Mesenchymal stem cell (in vitro differentiated cells and primary cell): ENCODE results near the gene VEPH1.

Experiments
- DNase-seq: peaks from one replicate; pipeline ENCODE4 v3.0.0-alpha.2; 2013
- H2AFZ ChIP-seq: one replicate; pipeline ENCODE4 v1.6.1; 2013; ENCODE audit warnings: low read depth, mild to moderate bottlenecking, control low read depth, inconsistent platforms, low read length, moderate library complexity
- H2AK5ac ChIP-seq: 2 replicates; pipeline ENCODE4 v1.6.1; 2013; ENCODE audit warnings: low read length, moderate library complexity, mild to moderate bottlenecking, inconsistent platforms; ENCODE audit not compliant: severe bottlenecking
- H2BK120ac ChIP-seq: one replicate; pipeline ENCODE4 v1.6.1; 2013; ENCODE audit warnings: low read depth, mild to moderate bottlenecking, inconsistent platforms, low read length, moderate library complexity
- H2BK12ac ChIP-seq, 2 experiments: one replicate each; pipeline ENCODE4 v1.6.1; 2013; ENCODE audit warnings: inconsistent platforms in 2 of 2, low read length in 2 of 2, mild to moderate bottlenecking in 2 of 2, moderate library complexity in 2 of 2, control low read depth in 1 of 2
- H2BK15ac ChIP-seq: one replicate; pipeline ENCODE4 v1.6.1; 2013; ENCODE audit warnings: mild to moderate bottlenecking, low read depth, inconsistent platforms; ENCODE audit not compliant: poor library complexity, severe bottlenecking
- H2BK5ac ChIP-seq: 2 replicates; pipeline ENCODE4 v1.6.1; 2013; ENCODE audit warnings: low read depth, mild to moderate bottlenecking, low read length, control low read depth, inconsistent platforms; ENCODE audit not compliant: poor library complexity, severe bottlenecking
- H3K14ac ChIP-seq, 2 experiments: one replicate each; pipeline ENCODE4 v1.6.1; 2013; ENCODE audit warnings: inconsistent platforms in 2 of 2, low read length in 2 of 2, control low read depth in 1 of 2, mild to moderate bottlenecking in 1 of 2, moderate library complexity in 1 of 2
- H3K18ac ChIP-seq, 2 experiments: one replicate each; pipeline ENCODE4 v1.6.1; 2013; ENCODE audit warnings: inconsistent platforms in 2 of 2, low read length in 2 of 2, control low read depth in 1 of 2, low read depth in 1 of 2, mild to moderate bottlenecking in 1 of 2
- H3K23ac ChIP-seq, 2 experiments: one replicate each; pipeline ENCODE4 v1.6.1; 2013; ENCODE audit warnings: inconsistent platforms in 2 of 2, low read length in 2 of 2, mild to moderate bottlenecking in 2 of 2, moderate library complexity in 2 of 2, control low read depth in 1 of 2
- H3K27ac ChIP-seq: 2 replicates; pipeline ENCODE4 v1.5.1; 2013; ENCODE audit warnings: mild to moderate bottlenecking, moderate library complexity, low read length, control low read depth, inconsistent platforms; ENCODE audit not compliant: poor library complexity, severe bottlenecking
- H3K27me3 ChIP-seq, 2 experiments: 2 replicates each; pipeline versions ENCODE4 v1.6.1 to v1.7.0; 2013; ENCODE audit warnings: low read length in 2 of 2, mild to moderate bottlenecking in 2 of 2, moderate library complexity in 2 of 2, control low read depth in 1 of 2, inconsistent platforms in 1 of 2; ENCODE audit not compliant: control insufficient read depth in 1 of 2, insufficient read depth in 1 of 2
- H3K36me3 ChIP-seq, 2 experiments: 2 replicates each; pipeline versions ENCODE4 v1.6.1 to v1.7.0; 2013; ENCODE audit warnings: low read length in 2 of 2, control low read depth in 1 of 2, inconsistent platforms in 1 of 2, low read depth in 1 of 2, mild to moderate bottlenecking in 1 of 2; ENCODE audit not compliant: insufficient read depth in 2 of 2, control insufficient read depth in 1 of 2
- H3K4ac ChIP-seq, 2 experiments: one replicate each; pipeline ENCODE4 v1.6.1; 2013; ENCODE audit warnings: inconsistent platforms in 2 of 2, low read length in 2 of 2, mild to moderate bottlenecking in 2 of 2, moderate library complexity in 2 of 2, control low read depth in 1 of 2, low read depth in 1 of 2
- H3K4me1 ChIP-seq: 2 replicates; pipeline ENCODE4 v1.6.1; 2013; ENCODE audit warnings: low read depth, low read length, control low read depth; ENCODE audit not compliant: control insufficient read depth, insufficient read depth
- H3K4me2 ChIP-seq: 2 replicates; pipeline ENCODE4 v1.6.1; 2013; ENCODE audit warnings: low read length, mild to moderate bottlenecking, inconsistent platforms; ENCODE audit not compliant: poor library complexity, severe bottlenecking
- H3K4me3 ChIP-seq, 2 experiments: 2 replicates each; pipeline versions ENCODE4 v1.5.1 to v1.7.0; 2013; ENCODE audit warnings: low read length in 2 of 2, mild to moderate bottlenecking in 2 of 2, control low read depth in 1 of 2, low read depth in 1 of 2; ENCODE audit not compliant: insufficient read depth in 1 of 2
- H3K79me1 ChIP-seq: replicated peaks from 2 replicates; pipeline ENCODE4 v1.6.1; 2013; ENCODE audit warnings: mild to moderate bottlenecking, control low read depth, low read length, inconsistent platforms; ENCODE audit not compliant: poor library complexity, severe bottlenecking
- H3K9ac ChIP-seq: 2 replicates; pipeline ENCODE4 v1.7.0; 2013; ENCODE audit warnings: mild to moderate bottlenecking, low read length, moderate library complexity
- H3K9me3 ChIP-seq: 2 replicates; pipeline ENCODE4 v1.7.0; 2013; ENCODE audit warnings: mild to moderate bottlenecking, low read length; ENCODE audit not compliant: control insufficient read depth
- H4K8ac ChIP-seq: one replicate; pipeline ENCODE4 v1.6.1; 2013; ENCODE audit warnings: inconsistent platforms, mild to moderate bottlenecking, low read length, moderate library complexity
- H4K91ac ChIP-seq: one replicate; pipeline ENCODE4 v1.6.1; 2013; ENCODE audit warnings: mild to moderate bottlenecking, low read length, inconsistent platforms
- WGBS: methylation state at CpG from one replicate; pipeline ENCODE4 v1.1.7; 2013; ENCODE audit warnings: mixed read lengths; 5-methylcytosine and 5-hydroxymethylcytosine counted together

Gene VEPH1

DNA sequence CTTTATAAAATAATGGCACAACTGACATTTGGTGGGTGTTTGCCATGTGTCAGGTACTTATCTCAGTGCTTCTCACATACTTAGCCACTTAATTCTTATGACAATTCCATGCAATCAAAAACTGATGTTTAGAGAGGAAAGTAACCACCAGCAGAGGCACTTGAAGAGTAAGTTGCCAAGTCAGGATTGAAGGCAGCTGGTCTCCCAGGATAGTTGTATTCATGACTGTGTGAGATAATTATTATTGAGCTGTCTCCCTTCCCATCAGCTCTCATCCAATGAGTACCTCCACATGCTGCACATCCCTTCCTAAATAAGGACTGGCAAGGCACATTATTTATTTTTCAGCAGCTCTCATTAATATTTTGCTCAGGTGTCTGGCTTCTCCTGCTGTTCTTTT, 4.8 kb downstream of the VEPH1 start:
- Histone ChIP-seq H2BK120ac (no peak overlapping the region), H2BK12ac (no peak overlapping the region), H3K9ac (no peak overlapping the region), H4K91ac (no peak overlapping the region), H3K4me2 (no peak overlapping the region), H2AFZ (no peak overlapping the region), H3K4me1 (peaks cover 6% of the 10 kb centered on the region), H2AK5ac (peak overlapping the region; percentile 6), H3K79me1 (peaks cover 9% of the 10 kb centered on the region), H3K18ac (no peak overlapping the region), H3K36me3 (no peaks in the 10 kb centered on the region), H3K9me3 (no peaks in the 10 kb centered on the region), H3K27me3 (no peaks in the 10 kb centered on the region), H3K14ac (no peak overlapping the region), H3K23ac (no peak overlapping the region), H3K4me3 (no peak overlapping the region), H2BK15ac (no peak overlapping the region), H3K4ac (no peak overlapping the region), H4K8ac (no peak overlapping the region), H3K27ac (no peak overlapping the region), H2BK5ac (no peak overlapping the region)
- DNase-seq: no peak

DNA sequence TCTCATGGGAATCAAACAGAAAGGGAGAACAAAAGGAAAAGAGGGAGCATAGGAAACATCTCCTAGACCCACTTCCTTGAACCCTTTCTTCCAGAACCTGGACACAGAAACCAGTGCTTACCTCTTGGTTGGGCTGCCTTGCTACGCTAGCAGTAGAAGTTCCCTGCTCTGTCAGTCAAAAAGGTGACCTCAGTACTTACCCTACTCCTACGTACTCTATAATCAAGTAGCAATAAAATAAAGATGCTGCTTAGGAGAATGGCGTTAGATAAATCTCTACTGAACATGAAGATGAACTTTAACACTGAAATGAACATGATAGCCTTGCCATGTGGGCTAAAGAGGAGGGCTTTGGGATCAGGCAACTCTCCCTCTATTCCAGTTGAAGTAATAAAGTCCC, 7.4 kb downstream of the VEPH1 start:
- no peak overlapping the region for H3K4me3 ChIP-seq
- H2BK12ac ChIP-seq: no peak overlapping the region
- no peak overlapping the region for H4K91ac ChIP-seq
- no peak overlapping the region for H2BK5ac ChIP-seq
- H3K4ac ChIP-seq: no peak overlapping the region
- H2AK5ac ChIP-seq: peak overlapping the region; percentile 54
- H2BK15ac ChIP-seq: no peak overlapping the region
- DNase-seq: no peak
- 68% methylated on average over 2 of the region's 3 CpGs for WGBS
- no peak overlapping the region for H3K9ac ChIP-seq
- H3K9me3 ChIP-seq: no peaks in the 10 kb centered on the region
- no peak overlapping the region for H3K23ac ChIP-seq
- peaks cover 5% of the 10 kb centered on the region for H3K4me1 ChIP-seq
- no peak overlapping the region for H3K14ac ChIP-seq
- no peak overlapping the region for H4K8ac ChIP-seq
- no peak overlapping the region for H3K4me2 ChIP-seq
- peaks cover 16% of the 10 kb centered on the region for H3K79me1 ChIP-seq
- no peaks in the 10 kb centered on the region for H3K27me3 ChIP-seq
- H2BK120ac ChIP-seq: no peak overlapping the region
- H3K27ac ChIP-seq: no peak overlapping the region
- H3K36me3 ChIP-seq: no peaks in the 10 kb centered on the region
- H2AFZ ChIP-seq: no peak overlapping the region
- no peak overlapping the region for H3K18ac ChIP-seq

DNA sequence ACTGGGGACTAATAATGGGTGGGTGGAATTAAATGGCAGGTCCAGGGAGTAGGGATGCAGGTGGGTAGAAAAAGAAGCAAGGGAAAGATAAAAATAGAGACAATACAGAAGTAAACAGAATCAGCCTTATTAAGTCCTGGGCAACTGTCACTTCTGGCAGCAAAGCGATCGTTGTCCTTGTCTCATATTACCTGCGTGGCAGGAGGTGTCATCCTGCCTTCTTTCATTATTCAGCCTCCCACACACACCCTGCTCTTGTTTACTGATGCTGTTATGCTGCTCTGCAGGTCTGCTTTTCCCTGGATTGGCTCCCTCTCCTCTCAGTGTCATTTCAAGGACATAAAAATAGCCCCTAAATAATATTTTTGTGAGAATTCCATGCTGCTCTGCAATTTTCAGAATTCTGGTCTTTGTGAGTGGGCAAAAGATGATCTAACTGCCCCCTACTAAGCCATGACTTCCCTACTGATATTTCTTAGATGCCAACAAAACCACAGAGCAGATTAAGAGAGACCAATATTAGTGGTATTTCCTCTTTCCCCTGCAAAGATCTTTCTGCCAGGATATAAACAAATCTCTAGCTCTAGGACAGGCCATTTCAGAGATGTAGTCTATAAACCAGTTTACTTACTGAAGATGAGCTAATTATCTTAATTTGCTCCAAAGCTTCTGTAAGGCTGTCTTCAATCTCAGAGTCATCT, 8.5 kb downstream of the VEPH1 start:
- Histone ChIP-seq H2BK15ac (no peak overlapping the region), H2BK5ac (no peak overlapping the region), H3K9me3 (no peaks in the 10 kb centered on the region), H3K36me3 (no peaks in the 10 kb centered on the region), H3K4me3 (no peak overlapping the region), H2BK120ac (no peak overlapping the region), H3K4me1 (peaks cover 5% of the 10 kb centered on the region), H3K4ac (no peak overlapping the region), H4K8ac (no peak overlapping the region), H3K9ac (no peak overlapping the region), H3K27me3 (no peaks in the 10 kb centered on the region), H2AFZ (no peak overlapping the region), H2AK5ac (peak overlapping the region; percentile 100), H3K18ac (no peak overlapping the region), H2BK12ac (peak overlapping the region in 1 of 2 experiments; percentile 8), H3K27ac (peak overlapping the region; percentile 66), H3K4me2 (no peak overlapping the region), H3K23ac (no peak overlapping the region), H3K79me1 (peaks cover 16% of the 10 kb centered on the region), H4K91ac (no peak overlapping the region), H3K14ac (no peak overlapping the region)
- WGBS: 57% methylated on average over 3 of the region's 3 CpGs
- peak; percentile 19 for DNase-seq

- Histone ChIP-seq H3K4ac (no peak overlapping the region), H3K79me1 (peaks cover 20% of the 10 kb centered on the region), H2AFZ (no peak overlapping the region), H3K4me3 (no peak overlapping the region), H3K9ac (peak overlapping the region; percentile 19), H3K4me1 (peaks cover 5% of the 10 kb centered on the region), H3K9me3 (no peaks in the 10 kb centered on the region), H2AK5ac (peak overlapping the region; percentile 100), H2BK12ac (peak overlapping the region; percentile 38 to 49), H3K36me3 (no peaks in the 10 kb centered on the region), H2BK120ac (no peak overlapping the region), H3K18ac (no peak overlapping the region), H2BK5ac (no peak overlapping the region), H3K27me3 (no peaks in the 10 kb centered on the region), H3K4me2 (no peak overlapping the region), H4K91ac (peak overlapping the region; percentile 18), H3K27ac (peak overlapping the region; percentile 50), H2BK15ac (no peak overlapping the region), H3K23ac (no peak overlapping the region), H4K8ac (no peak overlapping the region), H3K14ac (no peak overlapping the region)
- WGBS: 94% methylated on average over 3 of the region's 5 CpGs
- peak; percentile 69 for DNase-seq
Measured at GRCh38 chr3:157493627-157494550, 9.3 kb downstream of the VEPH1 start.
